SK-N-SH (cell line): ENCODE data around the gene ATIC. TPM values are rescaled to one million over a fixed set of nuclear protein-coding genes. Genes with fewer than 3 reads are reported as not detected.
A peak's percentile ranks its signal among the peaks of the same experiment; 100 is the strongest.

ENCODE experiments used
- CTCF ChIA-PET: fragments of 300-600, 350-600 bp; formaldehyde crosslinking; extraction: SDS; loops from one replicate; lab custom pipeline; 2021; lab: Yijun Ruan, JAX
- POLR2A ChIA-PET: fragments of 350-600 bp; sonication (Branson Sonifier 250); formaldehyde crosslinking; extraction: SDS; loops from one replicate; lab custom pipeline; 2020; ENCODE audit warnings: antibody characterized with exemption, inconsistent platforms; lab: Yijun Ruan, JAX
- DNase-seq: peaks from one replicate; pipeline ENCODE4 v3.0.0; 2012
- H2AFZ ChIP-seq: fragments of 200-600 bp; sonication (generic); 2 replicates; pipeline ENCODE4 v1.8.1; 2016; ENCODE audit warnings: antibody characterized with exemption, mild to moderate bottlenecking, low read depth
- H3F3A ChIP-seq: fragments of 200-600 bp; sonication (generic); replicated peaks from 2 replicates; pipeline ENCODE3; 2016; ENCODE audit warnings: antibody characterized with exemption, mild to moderate bottlenecking; ENCODE audit not compliant: insufficient read depth
- H3K27ac ChIP-seq, 2 experiments: fragments of 200-500 bp in 1 of 2; fragments of 200-600 bp in 1 of 2; sonication (Bioruptor generic) in 1 of 2; sonication (generic), shearing (Covaris generic) in 1 of 2; 2 replicates each; pipeline versions ENCODE4 v1.5.1 to v1.6.1; 2014 to 2016; ENCODE audit warnings: low read depth in 2 of 2, inconsistent platforms in 1 of 2, low read length in 1 of 2, mild to moderate bottlenecking in 1 of 2, mixed read lengths in 1 of 2
- H3K27me3 ChIP-seq: fragments of 200-600 bp; sonication (generic), shearing (Covaris generic); 2 replicates; pipeline ENCODE4 v1.6.1; 2016; ENCODE audit warnings: mixed run types; ENCODE audit not compliant: insufficient read depth
- H3K36me3 ChIP-seq, 2 experiments: fragments of 200-500 bp in 1 of 2; fragments of 200-600 bp in 1 of 2; sonication (Bioruptor generic) in 1 of 2; sonication (generic) in 1 of 2; replicated peaks in 1 of 2; 2 replicates each; pipeline versions ENCODE3 to v1.5.1; 2014 to 2016; ENCODE audit warnings: low read length in 1 of 2, mild to moderate bottlenecking in 1 of 2; ENCODE audit not compliant: insufficient read depth in 2 of 2, control insufficient read depth in 1 of 2
- H3K4me1 ChIP-seq, 2 experiments: fragments of 200-500 bp in 1 of 2; fragments of 200-600 bp in 1 of 2; sonication (Bioruptor generic) in 1 of 2; sonication (generic), shearing (Covaris generic) in 1 of 2; 2 replicates each; pipeline versions ENCODE4 v1.5.1 to v1.6.1; 2014 to 2016; ENCODE audit warnings: low read depth in 1 of 2, low read length in 1 of 2, mixed run types in 1 of 2; ENCODE audit not compliant: insufficient read depth in 2 of 2, control insufficient read depth in 1 of 2
- H3K4me2 ChIP-seq: fragments of 200-600 bp; sonication (generic), shearing (Covaris generic); 2 replicates; pipeline ENCODE4 v1.6.1; 2017; ENCODE audit warnings: mixed run types
- H3K4me3 ChIP-seq, 2 experiments: fragments of 200-500 bp in 1 of 2; fragments of 200-600 bp in 1 of 2; sonication (Bioruptor generic) in 1 of 2; sonication (generic), shearing (Covaris generic) in 1 of 2; 2 replicates each; pipeline versions ENCODE4 v1.5.1 to v1.8.1; 2014 to 2016; ENCODE audit warnings: low read depth in 2 of 2, inconsistent platforms in 1 of 2, low read length in 1 of 2, mild to moderate bottlenecking in 1 of 2, mixed read lengths in 1 of 2, moderate library complexity in 1 of 2
- H3K79me2 ChIP-seq: fragments of 200-600 bp; sonication (generic); 2 replicates; pipeline ENCODE4 v1.8.1; 2017; ENCODE audit warnings: mild to moderate bottlenecking; ENCODE audit not compliant: insufficient read depth
- H3K9ac ChIP-seq: fragments of 200-600 bp; sonication (generic); 2 replicates; pipeline ENCODE4 v1.6.1; 2017; ENCODE audit warnings: mixed run types
- H3K9me2 ChIP-seq: fragments of 200-600 bp; sonication (generic); 2 replicates; pipeline ENCODE4 v1.6.1; 2017; ENCODE audit warnings: mixed run types
- H3K9me3 ChIP-seq: fragments of 200-600 bp; sonication (generic); 2 replicates; pipeline ENCODE4 v1.6.1; 2017; ENCODE audit warnings: mixed run types, mild to moderate bottlenecking, moderate library complexity
- H4K20me1 ChIP-seq: fragments of 200-600 bp; sonication (generic); 2 replicates; pipeline ENCODE4 v1.6.1; 2017; ENCODE audit warnings: mild to moderate bottlenecking, mixed run types; ENCODE audit not compliant: insufficient read depth
- CHD2 ChIP-seq: fragments of 150-350 bp; IDR thresholded peaks from 2 replicates; pipeline ENCODE4 v1.6.1; 2018; ENCODE audit warnings: low read length; ENCODE audit not compliant: partially characterized antibody
- CTCF ChIP-seq: fragments of 200-600 bp; sonication (generic); IDR thresholded peaks from 2 replicates; pipeline ENCODE4 v1.6.1; 2017; ENCODE audit warnings: antibody characterized with exemption, mild to moderate bottlenecking, moderate library complexity
- ELF1 ChIP-seq: IDR thresholded peaks from 2 replicates; pipeline ENCODE4 v1.4.0; 2012
- FOSL2 ChIP-seq: IDR thresholded peaks from 2 replicates; pipeline ENCODE4 v1.4.0; 2012; ENCODE audit warnings: low read depth, mild to moderate bottlenecking, moderate library complexity, borderline replicate concordance
- FOXJ3 ChIP-seq: sonication (generic); formaldehyde crosslinking; IDR thresholded peaks from 2 replicates; pipeline ENCODE4 v1.5.1; 2020; ENCODE audit warnings: mild to moderate bottlenecking, missing genetic modification reagents
- GATA2 ChIP-seq: sonication (generic); formaldehyde crosslinking; IDR thresholded peaks from 2 replicates; pipeline ENCODE4 v1.5.0; 2020; ENCODE audit warnings: mild to moderate bottlenecking, missing genetic modification reagents
- IRF3 ChIP-seq: fragments of 150-350 bp; IDR thresholded peaks from 2 replicates; pipeline ENCODE4 v1.6.1; 2016; ENCODE audit warnings: mild to moderate bottlenecking, low read depth, low read length
- MAX ChIP-seq: IDR thresholded peaks from 2 replicates; pipeline ENCODE4 v1.4.0; 2012; ENCODE audit warnings: low read depth
- MXI1 ChIP-seq: IDR thresholded peaks from 2 replicates; pipeline ENCODE4 v1.6.1; 2012; ENCODE audit warnings: mild to moderate bottlenecking, low read depth, low read length, improper control_type of control experiment
- PBX3 ChIP-seq: IDR thresholded peaks from 2 replicates; pipeline ENCODE4; 2012
- POLR2AphosphoS5 ChIP-seq: IDR thresholded peaks from 2 replicates; pipeline ENCODE4 v1.6.1; 2012; ENCODE audit warnings: low read depth, low read length
- RXRA ChIP-seq: IDR thresholded peaks from 2 replicates; pipeline ENCODE4 v1.4.0; 2012; ENCODE audit warnings: low read depth, mild to moderate bottlenecking, borderline replicate concordance
- SIN3A ChIP-seq: IDR thresholded peaks from 2 replicates; pipeline ENCODE4 v1.6.1; 2012; ENCODE audit warnings: low read depth, mild to moderate bottlenecking, low read length, moderate library complexity, borderline replicate concordance
- TAF1 ChIP-seq: IDR thresholded peaks from 2 replicates; pipeline ENCODE4 v1.6.1; 2012; ENCODE audit warnings: low read depth, mild to moderate bottlenecking, low read length, moderate library complexity, borderline replicate concordance
- TCF12 ChIP-seq: IDR thresholded peaks from 2 replicates; pipeline ENCODE4 v1.4.0; 2012
- YY1 ChIP-seq: IDR thresholded peaks from 2 replicates; pipeline ENCODE4 v1.4.0; 2012; ENCODE audit warnings: low read depth, mild to moderate bottlenecking
- WGBS: methylation state at CpG from one replicate; pipeline ENCODE4 v1.1.6; 2017; ENCODE audit warnings: low lambda C conversion rate; 5-methylcytosine and 5-hydroxymethylcytosine counted together
- polyA plus RNA-seq, 3 experiments: library from polyadenylated mRNA; depleted of rRNA; stranded (reverse); fragments of >200 nt; gene quantifications; 2 replicates each; pipeline ENCODE4 v1.2.3, GENCODE V29; 2012

The ATIC gene
- polyA plus RNA-seq, 1 of the 3 experiments (the other 2 are of a cell fraction), result 108 TPM

- no peaks in the 10 kb centered on the region for H3K9me3 ChIP-seq
- no peak overlapping the region for H2AFZ ChIP-seq
- H3K9ac ChIP-seq, result no peak overlapping the region
- DNase-seq, result no peak
- no peak overlapping the region for H3K4me2 ChIP-seq
- peaks cover 76% of the 10 kb centered on the region for H3F3A ChIP-seq
- H3K36me3 ChIP-seq, result peaks cover 18 to 32% of the 10 kb centered on the region in 2 experiments
- no peaks in the 10 kb centered on the region for H3K79me2 ChIP-seq
- TF ChIP-seq IRF3, result no peak
- TF ChIP-seq POLR2AphosphoS5, result no peak; the same call in 1 of the 2 replicates
- no peak for TF ChIP-seq TAF1
- no peak for TF ChIP-seq ELF1
- no peak for TF ChIP-seq MXI1
- no peak for TF ChIP-seq YY1
- no peaks in the 10 kb centered on the region for H3K9me2 ChIP-seq
- no peak overlapping the region for H3K27ac ChIP-seq
- no peak overlapping the region for H3K4me3 ChIP-seq
- peaks cover 22% of the 10 kb centered on the region for H4K20me1 ChIP-seq
- ChIA-PET CTCF (interaction anchor here (1.0 kb wide), 1 partner anchor 16 kb away, joined by 3 read pairs; no protein-coding TSS in a partner anchor), POLR2A (no interaction called here)
- no peaks in the 10 kb centered on the region; a peak in 1 of 4 replicates for H3K4me1 ChIP-seq
- no peaks in the 10 kb centered on the region for H3K27me3 ChIP-seq
- 98% methylated on average over 7 of the region's 7 CpGs for WGBS
Measured at GRCh38 chr2:215356334-215356947, 44.6 kb downstream of the ATIC start.

- Histone ChIP-seq H3K27ac (peak overlapping the region in 1 of 2 experiments; percentile 31; a peak in 1 of 4 replicates), H3K4me2 (no peak overlapping the region), H3F3A (peaks cover 82% of the 10 kb centered on the region), H3K36me3 (peaks cover 21 to 38% of the 10 kb centered on the region in 2 experiments), H3K9me2 (no peaks in the 10 kb centered on the region), H3K27me3 (no peaks in the 10 kb centered on the region), H3K79me2 (no peaks in the 10 kb centered on the region), H3K4me1 (peaks cover 0 to 3% of the 10 kb centered on the region in 2 experiments; a peak in 2 of 4 replicates), H2AFZ (no peak overlapping the region), H4K20me1 (peaks cover 22% of the 10 kb centered on the region), H3K9ac (no peak overlapping the region), H3K9me3 (no peaks in the 10 kb centered on the region), H3K4me3 (no peak overlapping the region)
- TF ChIP-seq MAX, result no peak
- CTCF ChIA-PET, result interaction anchor here (1.0 kb wide), 1 partner anchor 15 kb away, joined by 3 read pairs; no protein-coding TSS in a partner anchor
- POLR2A ChIA-PET, result no interaction called here
- DNase-seq, result no peak
- whole genome bisulfite sequencing, result 93% methylated on average over 9 of the region's 9 CpGs
Measured at GRCh38 chr2:215356948-215357461, 45.1 kb downstream of the ATIC start.

GRCh38 chr2:215357660-215358059 is 45.8 kb downstream of the ATIC start:
- no peaks in the 10 kb centered on the region for H3K9me3 ChIP-seq
- CTCF ChIA-PET, result interaction anchor here (1.2 kb wide), 1 partner anchor 12 kb away, joined by 3 read pairs; no protein-coding TSS in a partner anchor
- H3K36me3 ChIP-seq, result peaks cover 27 to 44% of the 10 kb centered on the region in 2 experiments
- WGBS, result 92% methylated on average over 3 of the region's 3 CpGs
- POLR2A ChIA-PET, result no interaction called here
- no peak overlapping the region for H3K9ac ChIP-seq
- peaks cover 88% of the 10 kb centered on the region for H3F3A ChIP-seq
- no peak for DNase-seq
- peak overlapping the region in 1 of 2 experiments; percentile 31; a peak in 1 of 4 replicates for H3K27ac ChIP-seq
- no peak overlapping the region for H3K4me2 ChIP-seq
- no peak overlapping the region for H3K4me3 ChIP-seq
- H2AFZ ChIP-seq, result no peak overlapping the region
- peaks cover 0 to 3% of the 10 kb centered on the region in 2 experiments; a peak in 2 of 4 replicates for H3K4me1 ChIP-seq
- H3K79me2 ChIP-seq, result no peaks in the 10 kb centered on the region
- H4K20me1 ChIP-seq, result peaks cover 27% of the 10 kb centered on the region
- no peaks in the 10 kb centered on the region for H3K27me3 ChIP-seq
- H3K9me2 ChIP-seq, result no peaks in the 10 kb centered on the region
- TF ChIP-seq GATA2 (no peak), FOSL2 (no peak), SIN3A (no peak), CHD2 (no peak), TCF12 (no peak), PBX3 (no peak), MXI1 (no peak), RXRA (no peak), FOXJ3 (no peak), CTCF (no peak)
